Stimulated activated CD4-positive, alpha-beta T cell treated with anti-CD3 and anti-CD28 coated beads, Interleukin-12 subunit alpha, Interleukin-12 subunit beta, amount 100 ng/mL, for 4 hours (primary cell): Measurements from ENCODE around the gene GOLPH3.
A peak's percentile ranks its signal among the peaks of the same experiment; 100 is the strongest.
"Not testable (repeated sequence)": the region's sequence is repeated elsewhere in the genome, so short reads cannot be mapped to it uniquely, and the experiment has no call there.

ENCODE experiments used
- DNase-seq: peaks from one replicate; pipeline ENCODE4 v3.0.0-alpha.2; 2020

The GOLPH3 gene

DNA sequence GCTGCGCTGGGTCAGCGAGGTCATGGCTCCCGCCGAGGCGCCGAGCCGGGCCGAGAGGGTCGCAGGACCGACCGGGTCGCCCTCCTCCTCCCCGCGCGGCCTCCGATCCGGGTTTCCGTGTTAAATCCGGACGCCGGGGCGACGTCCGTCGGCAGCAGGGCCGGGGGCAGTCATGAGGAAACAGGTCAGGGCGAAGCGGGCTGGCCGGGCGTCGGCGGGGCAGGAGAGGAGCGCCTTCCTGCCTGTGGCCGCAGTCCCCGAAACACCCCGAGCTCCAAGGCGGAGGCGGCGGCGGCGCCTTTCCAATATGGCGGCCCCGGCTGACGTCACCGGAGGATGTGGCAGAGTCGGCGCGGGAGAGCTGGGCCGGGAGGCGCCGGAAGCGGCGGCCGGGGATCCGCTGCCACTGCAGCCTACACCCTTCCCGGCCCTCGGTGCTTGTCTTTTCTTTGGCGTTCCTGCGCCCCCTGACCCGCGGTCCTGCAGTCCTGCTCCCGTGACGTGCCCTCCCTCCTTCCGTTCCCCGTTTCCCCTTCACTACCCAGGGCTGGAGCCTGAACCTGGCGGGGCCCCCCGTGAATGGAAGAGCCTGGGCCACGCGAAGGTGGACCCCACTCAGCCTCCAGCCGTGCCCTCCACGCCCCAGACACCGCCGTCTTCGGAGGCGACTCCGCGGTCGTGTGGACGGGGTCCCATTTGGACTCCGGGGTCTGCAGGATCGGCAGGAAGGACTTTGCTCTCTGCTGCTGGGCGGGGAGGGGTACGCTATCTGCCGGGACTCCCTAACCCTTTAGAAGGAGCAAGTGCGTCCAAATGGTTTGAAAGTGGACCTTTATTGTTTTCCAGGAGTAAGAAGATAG, at the start of gene GOLPH3:
Gene GOLPH3, minus strand, starts transcription at position 309 of the 860 bp plus-strand sequence. Its CDS starts 285 bp downstream, at position 24.
- peak; percentile 90 for DNase-seq

DNA sequence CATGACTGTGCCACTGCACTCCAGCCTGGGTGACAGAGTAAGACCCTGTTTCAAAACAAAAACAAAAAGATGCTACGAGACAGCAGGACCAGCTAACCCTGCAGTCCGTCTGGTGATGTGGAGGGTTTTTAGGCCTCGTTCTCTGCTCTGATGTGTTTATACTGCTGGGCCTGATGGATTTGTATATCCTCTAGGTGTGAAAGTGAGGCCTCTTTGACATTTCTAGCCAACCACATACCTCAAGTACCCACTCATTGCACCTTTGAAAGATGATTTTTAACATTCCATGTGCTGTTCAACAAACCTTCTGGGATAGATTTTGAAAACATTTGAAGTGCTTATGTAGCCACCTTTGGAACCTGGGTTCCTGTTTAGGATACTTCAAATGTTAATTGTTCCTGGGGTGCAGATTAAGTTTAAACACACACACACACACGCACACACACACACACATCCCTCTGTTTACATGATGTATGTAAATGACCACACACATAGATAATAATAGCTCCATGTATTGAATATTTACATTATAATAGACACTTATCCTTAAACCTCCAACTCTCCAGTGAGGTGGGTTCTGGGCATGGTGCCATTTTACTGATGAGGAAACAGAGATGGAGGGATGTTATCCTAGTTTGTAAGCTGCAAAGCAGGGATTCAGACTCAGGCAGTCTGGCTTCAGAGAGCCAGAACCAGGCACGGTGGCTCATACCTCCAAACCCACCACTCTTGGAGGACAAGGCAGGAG, 48.8 kb upstream of the GOLPH3 start:
- DNase-seq: no peak

DNA sequence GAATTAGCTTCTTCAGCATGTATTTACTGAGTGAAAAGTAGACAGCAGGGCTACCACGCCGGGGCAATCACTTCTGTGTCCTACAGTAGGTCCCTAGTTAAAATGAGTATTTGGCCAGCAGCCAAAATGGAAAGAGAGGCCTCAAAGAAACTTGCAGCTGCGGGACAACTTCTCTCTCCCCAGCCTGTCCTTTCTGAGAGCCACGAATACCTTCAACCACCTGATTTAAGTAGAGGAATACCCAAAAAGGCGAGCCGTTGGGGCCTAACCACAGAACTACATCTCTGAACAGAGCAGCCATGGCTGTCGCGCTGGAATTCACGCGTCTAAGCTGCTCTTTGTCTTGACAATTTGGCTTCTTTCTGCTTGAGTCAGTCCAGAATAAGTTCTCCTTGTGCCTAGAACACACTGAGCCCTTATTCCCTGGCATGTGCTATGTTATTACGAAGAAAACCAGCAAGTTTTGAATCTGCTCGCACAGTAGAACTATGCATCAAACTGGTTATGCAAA, 43.8 kb upstream of the GOLPH3 start:
- no peak for DNase-seq

DNA sequence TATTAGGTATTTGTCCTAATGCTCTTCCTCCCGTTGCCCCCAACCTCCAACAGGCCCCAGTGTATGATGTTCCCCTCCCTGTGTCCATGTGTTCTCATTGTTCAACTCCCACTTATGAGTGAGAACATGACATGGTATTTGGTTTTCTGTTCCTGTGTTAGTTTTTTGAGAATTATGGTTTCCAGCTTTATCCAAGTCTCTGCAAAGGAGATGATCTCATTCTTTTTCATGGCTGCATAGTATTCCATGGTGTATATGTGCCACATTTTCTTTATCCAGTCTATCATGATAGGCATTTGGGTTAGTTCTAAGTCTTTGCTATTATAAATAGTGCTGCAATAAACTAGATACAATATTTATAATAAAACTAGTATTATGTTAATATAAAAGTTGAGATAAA, 40.2 kb upstream of the GOLPH3 start:
- not testable (repeated sequence) for DNase-seq

DNA sequence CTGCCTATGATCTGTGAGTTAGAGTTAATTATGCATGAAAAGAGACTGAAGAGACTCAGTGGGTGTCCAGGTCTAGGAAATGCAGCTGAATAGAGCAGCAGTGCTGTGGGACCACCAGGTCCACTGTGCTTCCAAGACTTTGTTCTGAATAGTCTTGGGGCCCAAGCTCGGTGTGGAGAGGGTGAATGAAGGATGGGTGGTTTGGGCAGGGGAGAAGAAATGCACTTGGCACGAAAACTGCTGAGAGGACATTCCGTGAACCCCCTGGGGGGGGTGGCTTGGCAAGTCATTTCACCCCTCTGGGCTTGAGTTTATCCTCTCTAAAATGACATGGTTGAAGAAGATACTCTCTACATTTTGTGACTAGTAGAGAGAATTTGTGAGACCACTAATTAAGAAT, 36.0 kb upstream of the GOLPH3 start:
- DNase-seq: no peak

DNA sequence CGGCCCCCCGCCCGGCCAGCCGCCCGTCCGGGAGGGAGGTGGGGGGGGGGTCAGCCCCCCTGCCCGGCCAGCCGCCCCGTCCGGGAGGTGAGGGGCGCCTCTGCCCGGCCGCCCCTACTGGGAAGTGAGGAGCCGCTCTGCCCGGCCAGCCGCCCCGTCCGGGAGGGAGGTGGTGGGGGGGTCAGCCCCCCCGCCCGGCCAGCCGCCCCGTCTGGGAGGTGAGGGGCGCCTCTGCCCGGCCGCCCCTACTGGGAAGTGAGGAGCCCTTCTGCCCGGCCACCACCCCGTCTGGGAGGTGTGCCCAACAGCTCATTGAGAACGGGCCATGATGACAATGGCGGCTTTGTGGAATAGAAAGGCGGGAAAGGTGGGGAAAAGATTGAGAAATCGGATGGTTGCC, 34.7 kb upstream of the GOLPH3 start:
- not testable (repeated sequence) for DNase-seq

DNA sequence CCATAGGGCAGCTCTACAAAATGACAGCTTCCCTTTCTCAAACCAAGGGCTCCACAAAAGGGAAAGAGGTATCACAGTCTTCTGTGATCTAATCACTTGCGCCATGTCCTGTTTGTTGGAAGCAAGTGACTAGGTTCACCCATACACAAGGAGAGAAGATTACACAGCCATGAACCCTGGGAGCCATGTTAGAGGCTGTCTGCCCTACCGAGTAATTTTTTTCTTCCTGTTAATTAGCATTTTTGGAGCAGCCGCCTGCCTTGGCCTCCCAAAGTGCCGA, 33.2 kb upstream of the GOLPH3 start:
- DNase-seq: no peak

DNA sequence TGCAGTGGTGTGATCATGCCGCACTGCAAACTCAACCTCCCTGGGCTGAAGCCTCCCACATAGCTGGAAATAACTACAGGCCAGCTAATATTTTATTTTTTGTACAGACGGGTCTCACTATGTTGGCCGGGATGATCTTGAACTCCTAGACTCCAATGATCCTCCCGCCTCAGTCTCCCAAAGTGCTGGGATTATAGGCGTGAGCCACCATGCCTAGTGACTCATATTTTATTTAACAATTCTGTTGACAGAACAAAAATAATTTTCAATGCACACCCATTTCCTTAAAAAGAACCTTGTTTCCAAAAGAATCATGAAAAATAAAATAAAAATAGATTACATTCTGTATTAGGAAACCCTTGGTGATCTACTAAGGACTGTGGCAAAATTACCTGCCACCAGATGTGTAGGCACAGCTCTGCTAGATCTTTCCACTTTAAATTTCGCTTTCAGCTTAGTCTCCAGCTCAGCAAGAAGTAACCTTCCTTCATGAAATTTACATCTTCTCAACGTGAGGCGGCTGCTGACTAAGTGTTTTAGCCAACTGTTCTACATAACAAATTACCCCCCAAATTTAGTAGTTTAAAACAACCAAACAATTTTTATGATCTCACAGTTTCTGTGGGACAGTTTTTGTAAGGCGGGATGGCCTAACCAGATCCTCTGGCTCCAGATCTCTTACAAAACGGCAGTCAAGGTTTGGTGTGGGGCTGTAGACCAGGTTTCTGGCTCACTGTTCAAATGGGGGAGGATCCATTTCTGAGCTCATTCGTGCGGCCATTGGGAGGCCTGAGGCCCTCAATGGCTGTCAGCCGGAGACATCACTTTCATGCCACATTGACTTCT, 32.6 kb upstream of the GOLPH3 start:
- no peak for DNase-seq

DNA sequence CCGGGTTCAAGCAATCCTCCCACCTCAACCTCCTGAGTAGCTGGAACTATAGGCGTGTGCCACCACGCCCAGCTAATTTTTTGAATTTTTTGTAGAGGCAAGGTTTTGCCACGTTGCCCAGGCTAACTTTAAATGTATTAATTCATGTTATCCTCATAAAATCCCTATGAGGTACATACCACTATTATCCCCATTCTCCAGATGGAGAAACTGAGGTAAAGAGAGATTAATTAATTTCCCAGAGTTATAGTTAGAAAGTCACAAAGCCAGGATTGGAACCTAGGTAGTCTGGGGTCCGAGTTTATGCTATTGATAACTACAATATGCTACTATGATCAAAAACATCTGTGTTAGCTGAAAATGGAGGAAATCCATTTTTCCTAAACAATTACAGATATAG, 31.9 kb upstream of the GOLPH3 start:
- no peak for DNase-seq

DNA sequence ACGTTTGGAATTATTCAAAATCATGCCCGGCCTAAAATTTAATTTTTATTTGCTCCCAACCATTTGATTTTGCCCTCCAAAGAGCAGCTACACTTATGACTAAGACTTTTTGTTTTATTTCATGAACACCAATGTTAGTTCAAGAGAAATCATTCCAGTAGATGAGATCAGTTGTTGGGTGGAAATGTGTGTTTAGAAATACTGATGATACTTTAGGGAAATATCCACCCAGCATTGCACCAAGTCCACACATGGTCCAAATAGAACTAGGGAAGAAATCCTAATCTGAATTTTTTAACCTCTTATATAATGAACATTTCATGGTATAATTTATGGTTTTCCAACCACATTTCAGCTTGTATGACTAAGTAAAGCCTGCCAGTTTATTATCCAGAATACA, 28.3 kb upstream of the GOLPH3 start:
- no peak for DNase-seq

DNA sequence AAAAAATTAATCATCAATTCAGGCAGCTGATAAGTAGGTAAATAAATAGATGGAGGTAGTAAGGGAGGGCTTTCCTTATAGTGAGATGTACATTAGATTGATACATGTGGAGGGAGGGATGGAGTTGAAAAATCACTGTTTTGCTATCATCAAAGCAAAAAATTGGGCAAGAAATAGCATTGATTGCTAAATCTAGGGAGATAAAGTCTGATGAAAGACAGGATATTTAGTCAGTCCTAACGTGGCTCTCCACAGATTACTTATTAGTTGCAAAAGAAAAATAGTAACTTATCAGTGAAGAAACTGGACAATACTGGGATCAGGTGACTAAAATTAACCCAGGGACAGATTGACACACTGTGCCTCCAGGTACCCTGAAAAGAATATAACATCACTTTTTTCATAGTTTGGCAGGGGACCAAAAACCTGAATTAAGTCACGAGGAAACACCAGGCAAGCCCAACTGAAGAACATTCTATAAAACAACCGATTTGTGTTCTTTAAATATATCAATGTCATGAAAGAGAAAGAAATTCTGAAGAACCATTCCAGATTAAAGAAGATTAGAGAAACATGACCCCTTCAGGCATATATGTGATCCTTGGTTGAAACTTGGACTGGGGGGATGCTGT, 27.1 kb upstream of the GOLPH3 start:
- no peak for DNase-seq

DNA sequence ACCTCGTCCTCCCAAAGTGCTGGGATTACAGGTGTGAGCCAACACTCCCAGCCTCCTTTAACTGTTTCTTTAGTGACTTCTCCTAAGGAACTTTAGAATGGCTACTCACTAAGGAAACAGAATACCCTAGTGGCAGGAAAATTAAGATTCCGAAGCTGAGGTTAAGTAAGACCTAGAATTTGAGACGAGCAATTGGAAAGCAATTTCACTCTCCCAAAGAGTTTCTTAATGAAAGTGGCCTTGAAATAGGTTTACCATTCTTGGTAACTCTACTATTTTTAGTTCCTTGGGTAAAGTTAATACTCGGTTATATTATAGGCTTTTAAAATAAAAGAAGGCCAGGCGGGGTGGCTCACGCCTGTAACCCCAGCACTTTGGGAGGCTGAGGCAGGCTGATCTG, 22.9 kb upstream of the GOLPH3 start:
- DNase-seq: no peak

DNA sequence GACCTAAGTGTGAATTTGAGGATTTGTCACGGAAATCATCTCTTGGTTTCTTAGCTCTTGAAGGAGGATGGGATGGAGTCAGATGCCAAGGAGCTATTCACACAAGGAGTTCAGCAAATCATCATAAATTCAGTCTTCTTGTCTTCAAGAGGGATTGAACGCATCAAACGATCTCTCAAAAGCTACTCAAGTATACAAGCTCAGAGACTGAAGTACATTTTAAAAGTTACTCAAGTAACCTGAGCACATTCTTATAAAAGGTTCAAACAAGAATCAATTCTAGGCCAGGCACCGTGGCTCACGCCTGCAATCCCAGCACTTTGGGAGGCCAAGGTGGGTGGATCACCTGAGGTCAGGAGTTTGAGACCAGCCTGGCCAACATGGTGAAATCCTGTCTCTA, 21.1 kb upstream of the GOLPH3 start:
- DNase-seq: no peak

DNA sequence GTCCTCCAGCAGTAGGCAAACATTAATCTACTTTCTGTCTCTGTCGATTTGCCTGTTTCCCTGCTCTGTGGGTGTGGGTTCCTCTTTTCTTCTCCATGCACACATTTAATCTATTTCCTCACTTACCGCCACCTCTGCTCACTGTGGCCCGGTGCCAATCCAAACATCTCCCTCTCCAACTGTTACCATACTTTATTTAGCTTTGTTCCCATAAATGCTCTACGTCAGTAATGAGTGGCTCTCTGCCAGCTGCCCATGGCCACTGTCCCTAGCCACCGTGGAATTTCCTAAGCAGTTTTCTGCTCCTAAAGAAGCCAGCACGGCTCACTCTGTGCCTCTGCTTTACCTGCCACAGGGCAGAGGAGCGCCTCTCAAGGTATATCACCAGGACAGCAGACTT, 19.5 kb upstream of the GOLPH3 start:
- no peak for DNase-seq

DNA sequence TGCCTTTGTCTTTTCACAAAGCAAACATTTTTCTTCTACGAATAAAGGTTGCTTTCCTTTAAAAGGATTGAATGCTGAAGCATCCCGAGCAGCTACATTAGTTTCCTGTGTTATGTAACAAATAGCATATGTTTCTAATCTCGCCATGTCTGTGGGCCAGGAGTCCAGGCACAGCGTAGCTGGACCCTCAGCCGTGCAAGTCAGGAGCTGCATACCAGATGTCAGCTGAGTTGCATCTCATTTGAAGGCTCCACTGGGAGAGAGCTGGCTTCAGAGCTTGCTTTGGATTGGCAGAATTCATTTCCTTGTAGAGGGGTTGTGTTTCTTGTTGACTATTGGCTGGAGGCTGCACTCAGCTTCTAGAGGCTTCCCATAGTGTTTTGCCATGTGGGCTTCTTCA, 16.0 kb upstream of the GOLPH3 start:
- no peak for DNase-seq

DNA sequence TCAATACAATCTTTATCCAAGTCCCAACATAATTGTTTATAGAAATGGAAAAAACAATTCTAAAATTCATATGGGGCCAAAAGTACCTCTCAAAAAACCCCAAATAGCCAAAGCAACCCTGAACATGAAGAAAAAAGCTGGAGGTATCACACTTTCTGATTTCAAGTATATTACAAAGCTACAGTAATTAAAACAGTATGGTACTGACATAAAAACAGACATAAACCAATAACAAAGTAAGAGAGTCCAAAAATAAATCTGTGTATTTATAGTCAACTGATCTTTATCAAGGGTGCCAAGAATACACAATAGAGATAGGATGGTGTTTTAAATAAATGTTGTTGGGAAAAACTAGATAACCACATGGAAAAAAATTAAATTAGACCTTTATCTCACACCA, 13.6 kb upstream of the GOLPH3 start:
- DNase-seq: no peak

DNA sequence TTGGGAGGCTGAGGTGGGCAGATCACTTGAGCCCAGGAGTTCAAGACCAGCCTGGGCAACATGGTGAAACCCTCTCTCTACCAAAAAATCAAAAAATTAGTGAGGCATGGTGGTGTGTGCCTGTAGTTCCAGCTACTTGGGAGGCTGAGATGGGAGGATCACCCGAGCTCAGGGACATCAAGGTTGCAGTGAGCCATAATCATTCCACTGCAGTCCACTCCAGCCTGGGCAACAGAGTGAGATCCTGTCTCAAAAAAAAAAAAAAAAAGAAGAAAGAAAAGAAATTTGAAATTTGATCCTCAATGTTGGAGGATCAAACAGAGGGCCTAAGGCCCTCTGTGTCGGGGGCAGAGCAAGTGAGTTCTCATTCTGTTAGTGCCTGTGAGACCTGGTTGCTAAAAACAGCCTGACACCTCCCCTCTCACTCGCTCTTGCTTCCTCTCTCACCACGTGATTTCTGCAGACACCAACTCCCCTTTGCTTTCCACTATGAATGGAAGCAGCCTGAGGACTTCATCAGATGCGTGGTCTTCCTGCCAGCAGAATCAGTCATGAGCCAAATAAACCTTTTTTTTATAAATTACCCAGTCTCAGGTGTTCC, 8.4 kb upstream of the GOLPH3 start:
- DNase-seq: no peak

DNA sequence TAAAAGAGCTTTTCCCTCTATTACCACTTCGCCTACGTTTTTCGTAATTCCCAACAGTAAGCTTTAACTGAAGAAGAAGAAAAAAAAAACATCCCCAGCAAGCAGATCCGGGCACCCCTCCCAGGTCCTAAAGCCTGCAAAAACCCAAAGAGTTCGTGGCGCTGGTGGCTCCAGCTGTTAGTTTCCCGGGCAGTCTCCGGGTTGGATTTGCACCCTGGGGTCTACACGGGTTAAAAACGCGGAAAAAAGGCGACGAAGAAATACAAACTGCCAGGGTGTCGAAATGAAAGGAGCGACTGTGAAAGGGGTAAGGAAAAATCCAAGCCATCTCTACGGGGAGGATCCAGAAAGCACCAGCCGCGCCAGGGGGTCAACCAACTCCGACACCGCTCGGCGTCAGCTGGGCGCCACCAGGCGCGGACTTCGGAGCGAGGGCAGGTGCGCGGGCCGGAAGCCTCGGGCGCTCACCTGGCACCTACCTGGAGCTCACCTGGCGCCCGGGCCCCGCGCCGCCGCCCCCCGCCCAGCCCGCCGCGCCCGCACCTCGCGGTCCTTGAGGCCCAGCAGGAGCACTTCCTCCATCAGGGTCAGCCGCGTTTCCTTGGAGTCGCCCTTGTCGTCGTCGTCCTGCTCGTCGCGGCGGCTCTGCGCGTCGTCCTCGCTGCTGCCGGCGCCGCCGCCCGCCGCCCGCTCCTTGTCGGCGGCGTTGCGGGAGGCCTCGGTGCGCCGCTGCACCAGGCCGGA, 680 bp downstream of the GOLPH3 start:
- DNase-seq: peak; percentile 29

DNA sequence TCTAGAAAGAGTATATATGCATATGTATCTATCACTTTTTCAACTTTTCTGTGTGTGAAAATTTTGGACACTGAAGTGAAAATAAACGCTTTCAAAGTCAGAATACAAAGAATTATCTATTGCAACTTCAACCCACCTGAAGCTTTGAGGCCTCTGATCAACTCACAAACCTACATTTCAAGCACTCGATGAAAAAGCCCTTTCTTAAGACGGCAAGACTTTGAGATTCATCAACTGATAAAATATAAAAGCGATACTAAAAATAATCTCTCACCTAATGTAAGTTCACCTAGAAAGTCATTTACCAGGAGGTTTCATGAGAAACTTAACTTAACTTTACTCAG, 1.2 kb downstream of the GOLPH3 start:
- DNase-seq: no peak

DNA sequence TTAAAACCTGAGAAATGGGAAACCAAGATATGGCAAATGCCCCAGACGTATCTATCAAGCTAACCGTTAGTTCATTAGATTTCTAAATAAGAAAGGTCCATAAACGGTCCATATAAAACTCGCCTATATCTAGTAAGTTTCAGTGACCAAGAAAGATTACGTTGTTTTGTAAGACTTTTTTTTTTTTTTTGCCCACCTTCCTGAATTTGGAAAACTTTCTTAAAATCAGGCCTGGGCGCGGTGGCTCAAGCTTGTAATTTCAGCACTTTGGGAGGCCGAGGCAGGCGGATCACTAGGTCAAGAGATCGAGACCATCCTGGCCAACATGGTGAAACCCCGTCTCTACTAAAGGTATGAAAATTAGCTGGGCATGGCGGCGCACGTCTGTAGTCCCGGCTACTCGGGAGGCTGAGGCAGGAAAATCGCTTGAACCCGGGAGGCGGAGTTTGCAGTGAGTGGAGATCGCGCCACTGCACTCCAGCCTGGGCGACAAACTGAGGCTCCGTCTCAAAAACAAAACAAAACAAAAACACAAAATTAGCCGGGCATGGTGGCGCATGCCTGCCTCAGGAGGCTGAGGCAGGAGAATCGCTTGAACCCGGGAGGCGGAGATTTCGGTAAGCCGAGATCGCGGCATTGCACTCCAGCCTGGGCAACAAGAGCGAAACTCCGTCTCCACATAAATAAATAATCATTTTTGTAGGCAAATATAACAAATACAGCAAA, 1.8 kb downstream of the GOLPH3 start:
- peak; percentile 5 for DNase-seq
